Activated T-helper 1 cell treated with anti-CD3 and anti-CD28 coated beads, Interleukin-2, amount 50 U/mL, for 16 hours (primary cell): Measurements from ENCODE around the gene WDR83.
A peak's percentile ranks its signal among the peaks of the same experiment; 100 is the strongest.
"Not testable (repeated sequence)": the region's sequence is repeated elsewhere in the genome, so short reads cannot be mapped to it uniquely, and the experiment has no call there.

ENCODE experiments used
- DNase-seq, 2 donors: peaks; one replicate each; pipeline ENCODE4 v3.0.0-alpha.2; 2020; ENCODE audit warnings: low read depth in 1 of 2, low spot score in 1 of 2

Gene WDR83

GRCh38 chr19:12681074-12681987 lies 14.7 kb downstream of the WDR83 start, which contains the start of gene DHPS:
TSS of gene DHPS (minus strand) at chr19:12681880. CDS start at chr19:12681766, 114 bp downstream.
- DNase-seq, result peak; percentile 77 to 80

GRCh38 chr19:12685831-12686230 lies 19.2 kb downstream of the WDR83 start:
- DNase-seq, result no peak

- no peak for DNase-seq
These were observed 21.0 kb downstream of the WDR83 start, which contains the start of gene GNG14 for GRCh38 chr19:12687496-12688196. TSS of gene GNG14 (plus strand) at chr19:12687998. CDS start at chr19:12688049, 51 bp downstream.

GRCh38 chr19:12689012-12689411 lies 22.4 kb downstream of the WDR83 start:
- no peak for DNase-seq

- no peak for DNase-seq
These were observed 23.1 kb downstream of the WDR83 start for GRCh38 chr19:12689581-12690216.

GRCh38 chr19:12692960-12693359 lies 26.4 kb downstream of the WDR83 start:
- DNase-seq, result no peak

GRCh38 chr19:12694641-12695040 lies 28.0 kb downstream of the WDR83 start:
- DNase-seq, result no peak

- no peak for DNase-seq
These were observed 28.5 kb downstream of the WDR83 start for GRCh38 chr19:12695096-12695495.

GRCh38 chr19:12695514-12695913 lies 28.9 kb downstream of the WDR83 start:
- no peak for DNase-seq

- DNase-seq, result no peak
These were observed 29.4 kb downstream of the WDR83 start for GRCh38 chr19:12695997-12696365.

GRCh38 chr19:12696366-12697335 lies 30.0 kb downstream of the WDR83 start, which contains the start of gene FBXW9:
TSS of gene FBXW9 (minus strand) at chr19:12696631. CDS start at chr19:12696581, 50 bp downstream.
- peak; percentile 94 to 99 for DNase-seq

- DNase-seq, result not testable (repeated sequence)
These were observed 30.8 kb downstream of the WDR83 start for GRCh38 chr19:12697425-12697824.

GRCh38 chr19:12698138-12698537 lies 31.5 kb downstream of the WDR83 start:
- no peak for DNase-seq

- DNase-seq, result no peak
These were observed 35.1 kb downstream of the WDR83 start for GRCh38 chr19:12701596-12702282.

- DNase-seq, result no peak
These were observed 36.4 kb downstream of the WDR83 start for GRCh38 chr19:12703046-12703445.

- DNase-seq, result no peak
These were observed 38.6 kb downstream of the WDR83 start for GRCh38 chr19:12705169-12705568.

GRCh38 chr19:12705654-12706331 lies 39.2 kb downstream of the WDR83 start:
- DNase-seq, result no peak

GRCh38 chr19:12706332-12706718 lies 39.7 kb downstream of the WDR83 start:
- no peak for DNase-seq

- no peak for DNase-seq
These were observed 42.0 kb downstream of the WDR83 start for GRCh38 chr19:12708641-12709040.
